ENCODE measurements around the gene HAVCR1. TPM values are rescaled to one million over a fixed set of nuclear protein-coding genes. Genes with fewer than 3 reads are reported as not detected.
A peak's percentile ranks its signal among the peaks of the same experiment; 100 is the strongest.
"Not testable (repeated sequence)": the region's sequence is repeated elsewhere in the genome, so short reads cannot be mapped to it uniquely, and the experiment has no call there.

HAVCR1 gene
- total RNA-seq, 1 experiment from 2014 or later, result not detected

DNA sequence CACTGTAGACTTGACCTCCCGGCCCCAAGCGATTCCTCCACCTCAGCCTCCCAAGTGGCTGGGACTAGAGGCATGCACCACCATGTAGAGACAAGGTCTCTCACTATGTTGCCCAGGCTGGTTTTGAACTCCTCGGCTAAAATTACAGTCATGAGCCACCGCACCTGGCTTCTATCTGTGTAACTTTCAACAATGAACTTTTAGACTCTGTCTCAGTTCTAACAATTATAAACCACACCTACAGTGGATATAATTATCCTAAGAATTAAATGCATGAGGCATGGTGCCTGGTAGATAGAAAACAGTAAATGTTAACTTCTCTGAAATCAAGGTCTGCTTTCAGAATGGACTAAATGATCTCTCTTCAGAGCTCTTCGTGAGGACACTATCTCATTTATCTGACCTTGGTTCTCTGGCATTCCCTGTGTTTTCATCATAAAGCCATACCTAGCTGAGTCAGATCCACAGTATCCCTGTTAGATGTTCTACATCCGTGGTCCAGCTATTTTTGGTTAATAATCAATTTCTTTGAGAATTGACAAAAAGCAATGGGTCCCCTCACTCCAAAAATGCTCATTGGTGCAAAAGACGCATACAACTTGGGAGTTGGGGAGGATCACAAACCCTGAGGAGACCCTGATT is 7.2 kb downstream of the HAVCR1 start:
- in situ Hi-C loops (cut with HindIII; ENCODE audit: low sequenced_read_pairs), result no loop called here
- no peak for DNase-seq (ENCODE audit: low spot score)

DNA sequence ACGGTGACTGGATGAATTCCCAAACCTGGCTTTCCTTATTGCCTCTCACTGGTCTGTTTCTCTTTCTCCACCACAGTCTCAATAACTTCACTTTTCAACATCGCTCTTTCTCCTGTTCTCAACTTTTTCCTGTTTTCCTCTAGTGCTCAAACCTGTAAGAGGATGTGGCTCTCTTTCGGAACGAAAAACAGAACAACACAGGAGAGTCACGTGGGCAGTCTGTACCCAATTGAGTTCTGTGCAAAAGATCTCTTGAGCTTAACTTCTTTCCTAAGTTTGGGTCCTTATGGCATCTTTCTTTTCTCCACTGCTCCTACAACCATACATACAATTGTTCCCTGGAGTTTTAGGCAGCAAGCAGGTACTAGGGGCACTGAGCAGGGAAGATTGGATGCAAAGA is 8.9 kb downstream of the HAVCR1 start:
- DNase-seq (ENCODE audit: low spot score), result no peak

DNA sequence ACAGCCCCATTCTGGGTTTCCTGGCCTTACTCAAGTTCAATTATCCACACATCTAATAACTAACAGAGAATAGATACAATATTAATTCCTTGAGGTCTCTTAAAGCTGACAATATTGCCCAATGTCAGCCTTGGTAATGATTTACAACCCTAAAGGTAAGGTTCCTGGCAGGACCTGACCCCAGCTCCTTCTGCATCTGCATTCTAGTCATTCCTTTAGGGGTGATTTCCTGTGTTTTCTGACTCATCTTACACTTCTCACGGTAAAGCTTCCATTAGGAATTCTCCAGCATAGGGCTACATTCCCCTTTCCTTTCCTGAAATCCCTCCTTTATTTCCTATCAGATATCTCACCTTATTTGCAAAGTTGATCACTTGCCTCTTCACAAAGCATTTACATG is 9.3 kb downstream of the HAVCR1 start:
- DNase-seq (ENCODE audit: low spot score), result no peak
- in situ Hi-C loops (cut with HindIII; ENCODE audit: low sequenced_read_pairs), result no loop called here

More for the DNA sequence above, 8.9 kb downstream of the HAVCR1 start:
- in situ Hi-C loops (cut with HindIII; ENCODE audit: low sequenced_read_pairs), result no loop called here

DNA sequence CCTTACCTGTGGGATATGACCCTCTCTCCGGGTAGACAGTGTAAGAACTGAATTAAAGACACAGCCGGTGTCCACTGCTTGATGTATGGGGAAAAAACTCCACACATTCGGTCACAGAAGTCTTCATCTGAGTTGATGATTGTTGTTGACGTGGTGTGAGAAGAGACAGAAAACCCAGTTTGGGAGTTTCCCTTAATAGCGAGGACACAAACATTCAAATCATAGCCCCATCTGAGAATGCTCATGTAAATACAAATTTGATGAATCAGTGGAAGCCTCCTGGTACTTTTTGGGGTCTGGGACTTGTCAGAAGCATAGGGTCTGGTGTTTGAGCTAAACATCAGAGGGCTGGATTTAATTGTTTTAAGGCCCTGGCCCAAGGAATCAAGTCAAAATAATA is 11.0 kb downstream of the HAVCR1 start:
- DNase-seq (ENCODE audit: low spot score), result no peak
- in situ Hi-C loops (cut with HindIII; ENCODE audit: low sequenced_read_pairs), result no loop called here

DNA sequence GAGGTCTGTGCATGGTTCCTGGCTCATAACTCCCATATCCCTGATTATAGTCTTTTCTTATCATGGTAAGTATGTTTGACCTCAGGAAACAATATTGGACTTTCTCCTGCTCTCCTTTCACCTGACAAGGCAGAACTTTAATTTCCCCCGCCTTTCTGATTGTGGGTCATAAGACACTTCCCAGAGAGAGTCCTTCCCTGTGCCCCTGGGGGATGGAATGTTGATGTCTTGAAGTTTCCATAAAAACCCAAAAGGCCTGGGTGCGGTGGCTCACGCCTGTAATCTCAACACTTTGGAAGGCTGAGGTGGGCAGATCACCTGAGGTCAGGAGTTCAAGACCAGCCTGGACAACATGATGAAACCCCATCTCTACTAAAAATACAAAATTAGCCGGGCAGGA is 11.9 kb downstream of the HAVCR1 start:
- in situ Hi-C loops (cut with HindIII; ENCODE audit: low sequenced_read_pairs); DNase-seq (ENCODE audit: low spot score): not testable (repeated sequence)

DNA sequence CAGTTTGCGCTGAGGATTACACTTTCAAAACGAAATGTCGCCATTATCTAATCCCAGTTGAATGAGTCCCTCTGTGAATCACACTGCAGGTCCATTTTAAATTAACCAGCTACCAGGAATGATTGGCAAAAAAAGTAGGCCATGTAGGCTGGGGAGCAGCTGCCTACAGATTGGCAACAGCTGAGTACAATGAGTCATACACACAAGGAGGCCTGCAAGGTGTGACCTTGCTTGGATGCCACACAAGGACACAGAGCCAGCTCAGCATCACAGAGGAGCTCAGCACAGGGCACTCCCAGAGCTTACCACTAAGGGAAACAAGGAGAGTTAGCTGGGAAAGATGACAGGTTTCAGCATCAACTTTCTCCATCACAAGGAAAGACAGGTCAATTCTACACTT is 12.9 kb downstream of the HAVCR1 start:
- in situ Hi-C loops (cut with HindIII; ENCODE audit: low sequenced_read_pairs), result no loop called here
- peak; percentile 87 for DNase-seq (ENCODE audit: low spot score)

DNA sequence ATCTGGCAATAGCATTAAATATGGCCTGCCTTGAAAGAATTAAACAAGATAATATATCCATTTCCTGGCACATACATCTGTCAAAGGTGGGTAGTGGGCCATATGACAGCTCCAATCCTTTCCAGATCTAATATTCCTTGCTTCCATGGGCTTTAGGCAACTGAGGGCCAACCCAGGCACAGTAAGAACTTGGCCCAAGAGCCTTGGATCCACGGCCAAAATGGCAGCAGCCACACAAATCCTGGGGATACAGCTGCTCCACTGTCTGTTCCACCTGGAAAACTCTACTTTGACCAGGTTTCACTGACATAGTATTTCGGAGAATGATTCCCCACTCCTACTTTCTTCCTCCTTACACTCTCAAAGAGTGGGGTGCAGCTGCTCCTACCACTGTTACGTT is 13.3 kb downstream of the HAVCR1 start:
- peak; percentile 87 for DNase-seq (ENCODE audit: low spot score)
- in situ Hi-C loops (cut with HindIII; ENCODE audit: low sequenced_read_pairs), result no loop called here

DNA sequence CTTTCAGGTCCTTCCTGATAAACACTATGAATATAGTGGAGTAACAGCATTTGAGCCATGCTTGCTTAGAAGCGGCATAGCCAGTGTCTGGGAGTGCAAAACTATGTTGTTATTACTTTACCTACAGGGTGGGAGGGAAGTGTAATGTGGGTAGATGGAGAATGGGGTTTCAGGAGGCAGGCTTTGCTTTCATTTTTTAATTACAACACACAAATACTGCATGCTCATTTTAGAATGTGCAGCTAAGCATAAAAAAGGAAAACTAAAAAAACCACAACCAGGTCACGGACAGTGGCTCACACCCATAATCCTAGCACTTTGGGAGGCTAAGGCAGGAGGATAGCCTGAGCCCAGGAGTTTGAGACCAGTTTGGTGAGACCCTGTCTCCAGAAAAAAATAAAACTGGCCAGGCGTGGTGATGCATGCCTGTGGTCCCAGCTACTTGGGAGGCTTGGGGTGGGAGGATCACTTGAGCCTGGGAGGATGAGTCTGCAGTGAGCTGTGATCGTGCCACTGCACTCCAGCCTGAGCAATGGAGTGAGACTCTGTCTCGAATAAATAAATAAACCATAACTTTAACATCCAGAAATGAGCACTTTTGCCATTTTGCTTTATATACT is 20.2 kb downstream of the HAVCR1 start:
- no peak for DNase-seq (ENCODE audit: low spot score)
- in situ Hi-C loops (cut with HindIII; ENCODE audit: low sequenced_read_pairs), result no loop called here

DNA sequence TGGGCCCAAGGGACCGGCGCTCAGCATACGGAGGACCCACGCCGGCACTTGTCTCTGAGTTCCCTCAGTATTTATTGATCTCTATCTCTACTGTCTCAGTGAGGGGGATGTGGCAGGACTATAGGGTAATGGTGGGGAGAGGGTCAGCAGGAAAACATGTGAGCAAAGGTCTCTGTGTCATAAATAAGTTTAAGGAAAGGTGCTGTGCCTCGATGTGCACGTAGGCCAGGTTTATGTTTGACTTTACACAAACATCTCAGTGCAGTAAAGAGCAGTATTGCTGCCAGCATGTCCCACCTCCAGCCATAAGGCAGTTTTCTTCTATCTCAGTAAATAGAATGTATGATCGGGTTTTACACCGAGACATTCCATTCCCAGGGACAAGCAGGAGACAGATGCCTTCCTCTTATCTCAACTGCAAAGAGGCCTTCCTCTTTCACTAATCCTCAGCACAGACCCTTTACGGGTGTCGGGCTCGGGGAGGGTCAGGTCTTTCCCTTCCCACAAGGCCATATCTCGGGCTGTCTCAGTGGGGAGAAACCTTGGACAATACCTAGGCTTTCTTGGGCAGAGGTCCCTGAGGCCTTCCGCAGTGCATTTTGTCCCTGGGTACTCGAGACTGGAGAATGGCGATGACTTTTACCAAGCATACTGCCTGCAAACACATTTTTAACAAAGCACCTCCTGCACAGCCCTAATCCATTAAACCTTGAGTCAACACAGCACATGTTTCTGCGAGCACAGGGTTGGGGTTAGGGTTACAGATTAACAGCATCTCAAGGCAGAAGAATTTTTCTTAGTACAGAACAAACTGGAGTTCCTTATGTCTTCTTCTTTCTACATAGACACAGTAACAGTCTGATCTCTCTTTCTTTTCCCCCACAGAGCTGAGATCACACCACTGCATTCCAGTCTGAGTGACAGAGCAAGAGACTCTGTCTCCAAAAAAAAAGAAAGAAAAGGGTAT is 24.5 kb downstream of the HAVCR1 start:
- in situ Hi-C loops (cut with HindIII; ENCODE audit: low sequenced_read_pairs); DNase-seq (ENCODE audit: low spot score): not testable (repeated sequence)

DNA sequence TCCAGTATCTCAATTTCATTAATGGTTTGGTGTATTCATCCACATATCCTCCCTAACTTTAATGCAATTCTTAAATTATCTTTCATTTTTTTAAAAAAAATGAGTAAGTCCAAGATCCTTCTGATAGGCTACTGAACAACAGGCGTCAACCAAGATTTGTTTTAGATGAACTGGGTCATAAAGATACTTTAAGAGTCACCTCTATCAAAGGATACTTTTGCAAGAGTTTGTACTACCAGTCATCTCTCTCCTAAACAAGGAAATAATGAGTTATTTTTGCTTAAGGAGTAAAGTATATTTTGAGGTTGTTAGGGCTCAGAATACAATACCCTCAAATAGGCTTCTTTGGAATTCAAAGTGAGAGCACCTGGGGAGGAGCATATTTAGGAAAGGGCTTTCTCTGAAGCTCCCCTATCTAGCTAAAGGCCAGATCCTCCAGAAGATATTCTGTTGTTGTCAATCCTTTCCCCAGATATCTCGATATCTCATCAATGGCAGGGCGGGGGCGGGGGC is 25.8 kb downstream of the HAVCR1 start:
- no peak for DNase-seq (ENCODE audit: low spot score)
- in situ Hi-C loops (cut with HindIII; ENCODE audit: low sequenced_read_pairs), result no loop called here

DNA sequence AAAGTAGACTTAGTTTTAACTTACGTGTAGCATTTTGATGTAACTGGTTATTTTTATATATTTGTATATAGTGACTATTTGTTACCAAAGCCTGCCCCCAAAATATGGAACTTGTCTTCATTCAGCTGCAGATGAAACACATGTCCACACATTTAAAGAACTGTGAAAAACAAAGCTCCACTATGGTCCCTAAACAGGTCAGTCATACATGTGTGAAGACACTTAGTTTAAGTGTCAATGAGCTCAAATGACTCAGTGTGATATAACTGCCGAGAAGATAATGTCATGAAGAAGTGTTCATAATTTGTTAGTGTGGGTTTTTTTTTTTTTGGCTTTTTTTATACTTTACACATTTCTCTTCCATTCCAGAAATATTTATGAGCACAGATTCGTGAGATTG is 28.2 kb downstream of the HAVCR1 start:
- in situ Hi-C loops (cut with HindIII; ENCODE audit: low sequenced_read_pairs), result no loop called here
- DNase-seq (ENCODE audit: low spot score), result no peak

DNA sequence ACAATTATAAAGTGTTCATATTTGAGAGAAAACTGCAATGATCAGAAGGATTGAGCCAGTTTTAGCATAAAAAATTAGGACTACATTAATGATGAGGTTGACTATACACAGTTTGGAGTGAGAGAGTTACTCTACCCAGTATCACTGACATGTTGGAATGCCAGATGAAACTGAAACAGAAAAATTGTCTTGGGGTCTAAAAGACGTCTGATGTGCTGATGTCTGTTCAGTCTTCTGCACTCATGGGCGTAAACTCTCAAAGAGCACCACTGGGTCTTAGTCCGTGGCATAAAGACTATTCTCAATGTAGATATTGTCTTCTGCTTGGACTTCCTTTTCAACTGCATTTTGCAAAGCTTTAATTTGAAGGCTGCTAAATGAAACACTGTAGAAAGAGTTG is 29.5 kb downstream of the HAVCR1 start:
- in situ Hi-C loops (cut with HindIII; ENCODE audit: low sequenced_read_pairs), result no loop called here
- DNase-seq (ENCODE audit: low spot score), result no peak

DNA sequence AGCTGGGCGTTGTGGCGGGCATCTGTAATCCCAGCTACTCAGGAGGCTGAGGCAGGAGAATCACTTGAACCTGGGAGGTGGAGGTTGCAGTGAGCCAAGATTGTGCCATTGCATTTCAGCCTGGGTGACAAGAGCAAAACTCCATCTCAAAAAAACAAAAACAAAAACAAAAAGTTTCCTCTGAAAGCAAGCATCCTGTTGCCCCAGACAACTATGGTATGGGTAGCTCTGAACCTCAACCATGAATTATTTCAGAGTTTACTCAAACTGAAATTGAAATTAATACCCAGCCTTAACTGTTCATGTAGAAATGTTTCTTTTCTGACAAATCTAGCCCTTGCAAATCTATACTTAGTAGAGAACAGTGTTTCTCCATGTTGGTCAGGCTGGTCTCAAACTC is 31.3 kb downstream of the HAVCR1 start:
- DNase-seq (ENCODE audit: low spot score); in situ Hi-C loops (cut with HindIII; ENCODE audit: low sequenced_read_pairs): not testable (repeated sequence)

DNA sequence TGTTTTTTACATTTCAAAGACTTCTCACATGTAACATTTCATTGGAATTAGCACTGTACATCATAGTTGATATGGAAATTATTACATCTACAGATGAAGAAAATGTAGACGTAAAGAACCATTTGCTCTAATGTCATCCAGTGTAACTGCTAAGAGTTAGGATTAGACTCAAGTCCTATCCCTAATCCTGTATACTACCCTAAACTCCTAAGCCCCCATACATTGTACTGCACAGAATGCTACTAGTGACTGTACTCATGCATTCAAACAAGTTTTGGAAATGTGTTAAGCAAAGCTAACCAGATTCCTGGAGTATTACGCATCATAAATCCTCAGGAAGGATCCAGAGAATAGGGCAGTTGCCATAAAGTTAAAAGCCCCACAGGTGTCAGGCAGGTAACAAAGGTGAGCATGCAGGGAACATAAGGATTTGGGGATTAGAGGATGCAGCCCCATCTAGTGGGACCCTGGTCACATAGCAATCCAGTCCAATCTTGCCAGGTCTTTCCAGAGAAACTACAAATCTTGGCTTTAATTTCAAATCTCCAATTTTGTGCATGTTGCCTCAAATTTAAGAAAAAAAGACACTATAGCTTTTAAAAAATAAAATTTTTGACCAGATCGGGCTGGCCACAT is 32.0 kb downstream of the HAVCR1 start:
- in situ Hi-C loops (cut with HindIII; ENCODE audit: low sequenced_read_pairs), result no loop called here
- DNase-seq (ENCODE audit: low spot score), result no peak

DNA sequence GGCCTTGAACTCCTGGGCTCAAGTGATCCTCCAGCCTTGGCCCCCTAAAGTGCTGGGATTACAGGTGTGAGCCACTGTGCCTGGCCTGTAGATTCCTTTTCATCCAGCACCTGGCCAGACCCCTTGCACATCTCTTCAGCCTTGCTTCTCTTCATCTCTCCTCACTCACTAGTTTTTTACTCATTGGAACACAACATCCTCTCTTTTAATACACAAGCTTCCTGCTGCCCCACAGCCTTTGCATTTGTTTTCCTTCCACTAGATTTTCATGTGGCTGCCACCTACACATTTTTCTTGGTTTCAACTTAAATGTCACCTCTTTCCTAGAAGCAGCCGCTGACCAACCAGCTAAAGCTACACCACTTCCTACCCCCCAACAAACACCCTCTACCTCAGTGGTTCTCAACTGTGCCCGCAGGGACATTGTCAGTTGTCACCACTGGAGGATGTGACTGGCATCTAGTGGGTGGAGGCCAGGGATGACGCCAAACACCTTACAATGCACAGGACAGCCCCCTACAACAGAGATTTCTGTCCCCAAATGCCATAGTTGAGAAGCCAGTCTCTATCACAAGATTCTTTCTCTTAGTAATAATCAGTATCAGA is 33.7 kb downstream of the HAVCR1 start:
- DNase-seq (ENCODE audit: low spot score), result no peak
- in situ Hi-C loops (cut with HindIII; ENCODE audit: low sequenced_read_pairs), result no loop called here

DNA sequence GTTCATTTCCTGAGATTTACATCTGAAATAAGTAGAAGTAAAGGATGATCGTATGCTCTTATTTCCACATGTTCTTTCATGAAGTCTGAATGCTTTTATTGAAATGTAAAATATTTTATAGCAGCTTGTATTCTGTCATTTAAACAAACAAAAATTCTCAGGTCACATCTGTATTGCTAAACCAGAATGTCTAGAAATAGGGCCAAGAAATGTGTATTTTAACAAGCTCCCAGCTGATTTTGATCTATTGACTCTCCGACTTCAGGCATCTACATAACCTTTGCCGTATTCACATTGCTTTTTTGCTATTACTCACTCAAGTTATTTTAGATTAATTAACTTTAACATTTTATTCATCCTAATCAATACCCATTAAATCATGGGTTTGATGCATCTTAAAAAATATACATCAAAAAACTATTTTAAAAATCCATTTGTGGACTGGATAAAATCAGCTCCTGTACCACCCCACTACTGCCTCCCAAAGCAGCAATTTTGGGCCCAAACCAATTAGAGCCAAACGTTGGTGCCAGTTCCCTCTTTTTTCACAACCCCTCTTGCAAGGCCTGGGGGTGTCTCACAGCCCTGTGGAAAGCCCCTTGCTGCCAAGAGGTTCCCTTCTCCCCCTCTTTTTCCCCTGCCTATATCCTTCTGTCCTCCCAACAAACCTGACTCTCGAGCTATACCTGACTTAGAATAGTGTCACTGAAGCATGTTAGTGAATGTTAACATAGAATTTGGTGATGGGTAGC is 34.5 kb downstream of the HAVCR1 start:
- DNase-seq (ENCODE audit: low spot score), result no peak
- in situ Hi-C loops (cut with HindIII; ENCODE audit: low sequenced_read_pairs), result no loop called here

DNA sequence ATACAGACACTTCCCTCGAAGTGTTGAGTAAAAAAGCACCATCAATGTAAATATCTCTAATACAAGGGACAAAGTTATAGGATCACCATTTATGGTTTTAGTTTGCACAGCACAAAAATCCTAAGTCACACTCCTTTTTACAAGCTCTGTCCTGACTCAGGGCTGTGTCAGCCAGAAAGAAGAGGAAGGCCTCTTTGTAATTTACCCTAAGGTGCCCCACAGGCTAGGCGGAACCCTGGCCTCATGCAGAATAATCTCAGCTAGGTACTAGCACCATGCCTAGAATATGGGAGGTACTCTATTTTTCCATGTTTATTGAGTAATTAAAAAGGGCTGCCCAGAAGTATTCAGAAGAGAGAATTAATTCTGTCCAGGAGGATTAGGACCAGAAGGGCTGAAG is 36.9 kb downstream of the HAVCR1 start:
- in situ Hi-C loops (cut with HindIII; ENCODE audit: low sequenced_read_pairs), result no loop called here
- no peak for DNase-seq (ENCODE audit: low spot score)

DNA sequence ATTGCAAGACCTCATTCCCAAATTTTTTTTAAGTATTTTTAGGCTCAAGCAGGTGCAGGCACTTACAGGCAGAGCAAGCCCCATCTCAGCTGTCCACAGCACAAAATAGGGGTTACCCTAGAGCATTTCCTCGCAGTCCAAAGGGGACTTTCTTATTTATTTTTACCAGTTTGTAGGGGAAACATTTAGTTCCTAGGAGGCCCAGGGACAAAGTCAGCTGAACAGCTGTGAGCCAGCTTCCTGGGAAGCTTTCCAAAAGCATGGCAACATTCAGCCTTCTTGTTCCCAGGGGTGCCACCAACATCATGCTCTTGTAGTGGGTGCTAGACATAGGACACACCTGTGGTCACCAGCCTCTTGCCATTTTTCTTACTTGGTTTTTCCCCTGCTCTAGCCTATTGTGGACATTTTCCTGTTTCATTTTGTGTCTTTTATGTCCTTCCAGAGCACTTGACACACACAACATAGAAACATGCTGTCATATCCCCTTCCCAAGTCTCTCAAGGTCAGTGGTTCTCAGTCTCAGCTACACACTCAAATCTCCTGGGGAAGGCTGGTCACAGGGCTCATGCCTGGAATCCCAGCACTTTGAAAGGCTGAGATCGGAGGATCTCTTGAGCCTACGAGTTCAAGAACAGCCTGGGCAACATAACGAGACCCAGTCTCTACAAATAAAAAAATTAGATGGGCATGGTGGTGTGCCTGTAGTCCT is 38.2 kb downstream of the HAVCR1 start:
- in situ Hi-C loops (cut with HindIII; ENCODE audit: low sequenced_read_pairs), result no loop called here
- DNase-seq (ENCODE audit: low spot score), result no peak

Measured in G401 (cell line).